ENCODE measurements around the gene PRKCSH. TPM values are rescaled to one million over a fixed set of nuclear protein-coding genes. Genes with fewer than 3 reads are reported as not detected.

Gene PRKCSH
- total RNA-seq, 4 donors from 2014 or later = 142 to 198 (median 178) TPM

DNA sequence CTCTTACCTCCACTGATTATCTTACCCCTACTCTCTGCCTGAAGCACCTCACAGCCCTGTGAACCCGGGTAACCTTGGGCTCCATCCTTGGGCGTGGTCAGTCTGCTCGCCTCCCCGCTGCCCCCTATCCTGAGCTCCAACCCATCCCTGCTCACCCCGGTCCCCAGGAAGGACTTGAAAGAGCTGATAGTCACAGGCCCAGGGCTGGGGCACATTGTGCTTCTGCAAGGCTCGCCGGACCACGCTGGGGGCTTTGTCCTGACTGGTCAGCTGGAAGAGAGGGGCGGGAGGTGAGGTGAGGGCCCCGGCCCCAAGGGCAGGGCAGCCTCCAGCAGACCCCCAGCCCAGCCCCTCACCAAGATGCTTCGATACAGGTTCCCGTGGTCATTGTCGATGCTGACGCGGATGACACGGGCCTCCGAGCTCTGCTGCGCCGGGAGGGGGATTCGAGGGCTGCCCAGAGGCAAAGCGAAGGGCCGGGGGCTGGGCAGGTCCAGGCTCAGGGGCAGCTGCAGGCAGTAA lies 38.3 kb upstream of the PRKCSH start:
- Histone ChIP-seq H3K9me3 (no peaks in the 10 kb centered on the region), H3K27me3 (no peaks in the 10 kb centered on the region), H3K27ac (no peak overlapping the region), H3K36me3 (peaks cover 36 to 37% of the 10 kb centered on the region in 2 donors), H3K4me1 (no peaks in the 10 kb centered on the region), H3K4me3 (replicated peaks in 1 of 3) (no peak overlapping the region)
- TF ChIP-seq, protein P1, sequence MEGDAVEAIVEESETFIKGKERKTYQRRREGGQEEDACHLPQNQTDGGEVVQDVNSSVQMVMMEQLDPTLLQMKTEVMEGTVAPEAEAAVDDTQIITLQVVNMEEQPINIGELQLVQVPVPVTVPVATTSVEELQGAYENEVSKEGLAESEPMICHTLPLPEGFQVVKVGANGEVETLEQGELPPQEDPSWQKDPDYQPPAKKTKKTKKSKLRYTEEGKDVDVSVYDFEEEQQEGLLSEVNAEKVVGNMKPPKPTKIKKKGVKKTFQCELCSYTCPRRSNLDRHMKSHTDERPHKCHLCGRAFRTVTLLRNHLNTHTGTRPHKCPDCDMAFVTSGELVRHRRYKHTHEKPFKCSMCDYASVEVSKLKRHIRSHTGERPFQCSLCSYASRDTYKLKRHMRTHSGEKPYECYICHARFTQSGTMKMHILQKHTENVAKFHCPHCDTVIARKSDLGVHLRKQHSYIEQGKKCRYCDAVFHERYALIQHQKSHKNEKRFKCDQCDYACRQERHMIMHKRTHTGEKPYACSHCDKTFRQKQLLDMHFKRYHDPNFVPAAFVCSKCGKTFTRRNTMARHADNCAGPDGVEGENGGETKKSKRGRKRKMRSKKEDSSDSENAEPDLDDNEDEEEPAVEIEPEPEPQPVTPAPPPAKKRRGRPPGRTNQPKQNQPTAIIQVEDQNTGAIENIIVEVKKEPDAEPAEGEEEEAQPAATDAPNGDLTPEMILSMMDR (IDR thresholded peaks at IDR 0.05) = no peak
- TF ChIP-seq POLR2A (IDR thresholded peaks at IDR 0.05) = no peak
- intact Hi-C loops (cut with DNase I) = no loop called here
- DNase-seq = no peak
- 89 to 92% methylated on average over 6 to 22 of the region's 22 CpGs for WGBS, 2 donors

DNA sequence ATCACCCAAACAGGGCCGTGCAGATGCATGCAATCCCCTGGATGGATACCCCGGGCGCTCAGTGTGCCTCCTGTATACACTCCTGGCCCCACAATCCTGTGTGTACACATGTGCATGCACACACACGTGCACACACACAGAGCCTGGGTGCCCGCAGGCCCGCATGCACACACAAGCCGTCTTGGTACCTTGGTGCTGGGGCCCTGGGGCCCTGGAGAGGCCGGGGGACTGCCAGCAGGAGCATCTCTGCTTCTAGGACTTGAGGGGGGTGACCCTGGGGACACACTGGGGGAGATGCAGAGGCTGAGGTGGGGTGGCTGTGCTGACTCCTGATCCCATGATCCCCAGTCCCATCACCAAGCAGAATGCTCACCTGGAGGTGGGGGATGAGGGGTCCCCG lies 35.8 kb upstream of the PRKCSH start:
- no peaks in the 10 kb centered on the region for H3K4me1 ChIP-seq
- intact Hi-C loops (cut with DNase I) = no loop called here
- no peaks in the 10 kb centered on the region for H3K27me3 ChIP-seq
- no peak overlapping the region for H3K4me3 ChIP-seq (replicated peaks in 1 of 3)
- H3K36me3 ChIP-seq = peaks cover 47 to 49% of the 10 kb centered on the region in 2 donors
- no peak overlapping the region for H3K27ac ChIP-seq
- H3K9me3 ChIP-seq = no peaks in the 10 kb centered on the region
- TF ChIP-seq, protein P1 (IDR thresholded peaks at IDR 0.05) = no peak
- TF ChIP-seq POLR2A (IDR thresholded peaks at IDR 0.05) = no peak
- DNase-seq = no peak
- 96% methylated on average over 5 to 7 of the region's 9 CpGs for WGBS, 2 donors

DNA sequence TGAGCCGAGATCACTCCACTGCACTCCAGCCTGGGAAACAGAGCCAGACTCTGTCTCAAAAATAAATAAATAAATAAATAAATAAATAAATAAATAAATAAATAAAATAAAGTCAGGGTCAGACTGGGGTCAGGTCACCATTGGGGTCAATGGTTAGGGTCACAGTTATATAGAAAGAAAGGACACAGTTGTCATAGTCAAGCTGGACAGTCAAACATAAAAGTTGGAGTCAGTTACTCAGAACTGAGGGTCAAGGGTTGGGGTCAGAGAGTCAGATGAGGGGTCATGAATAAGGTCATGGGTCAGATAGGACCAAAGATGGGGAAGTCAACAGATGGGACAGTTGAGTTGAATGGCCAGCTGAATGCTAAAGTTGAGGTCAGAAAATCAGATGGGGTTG lies 34.6 kb upstream of the PRKCSH start:
- intact Hi-C loops (cut with DNase I) = no loop called here
- TF ChIP-seq, protein P1 (IDR thresholded peaks at IDR 0.05) = no peak
- TF ChIP-seq POLR2A (IDR thresholded peaks at IDR 0.05) = no peak
- Histone ChIP-seq H3K4me3 (replicated peaks in 1 of 3) (no peak overlapping the region), H3K27ac (no peak overlapping the region), H3K9me3 (no peaks in the 10 kb centered on the region), H3K27me3 (no peaks in the 10 kb centered on the region), H3K4me1 (no peaks in the 10 kb centered on the region), H3K36me3 (peaks cover 47 to 51% of the 10 kb centered on the region in 2 donors)
- 90 to 97% methylated on average over 1 of the region's 1 CpG for WGBS, 2 donors
- DNase-seq = no peak

- TF ChIP-seq, protein P1 (IDR thresholded peaks at IDR 0.05) = no peak
- no peak for TF ChIP-seq POLR2A (IDR thresholded peaks at IDR 0.05)
- peaks cover 40 to 47% of the 10 kb centered on the region in 2 donors for H3K36me3 ChIP-seq
- WGBS, 2 donors = 85 to 90% methylated on average over 9 of the region's 9 CpGs
These were observed 33.5 kb upstream of the PRKCSH start for GRCh38 chr19:11401808-11402543.

GRCh38 chr19:11404588-11405222 lies 30.7 kb upstream of the PRKCSH start:
- no peak for TF ChIP-seq POLR2A (IDR thresholded peaks at IDR 0.05)
- TF ChIP-seq, protein P1 (IDR thresholded peaks at IDR 0.05) = no peak
- no peaks in the 10 kb centered on the region for H3K4me1 ChIP-seq
- 75 to 76% methylated on average over 9 of the region's 9 CpGs for WGBS, 2 donors
- no peaks in the 10 kb centered on the region for H3K9me3 ChIP-seq
- no peaks in the 10 kb centered on the region for H3K27me3 ChIP-seq
- H3K4me3 ChIP-seq (replicated peaks in 1 of 3) = no peak overlapping the region
- DNase-seq = no peak
- peaks cover 35 to 44% of the 10 kb centered on the region in 2 donors for H3K36me3 ChIP-seq
- intact Hi-C loops (cut with DNase I) = no loop called here
- no peak overlapping the region for H3K27ac ChIP-seq

More at GRCh38 chr19:11401808-11402543, 33.5 kb upstream of the PRKCSH start:
- H3K4me1 ChIP-seq = no peaks in the 10 kb centered on the region
- DNase-seq = no peak
- H3K4me3 ChIP-seq (replicated peaks in 1 of 3) = no peak overlapping the region
- intact Hi-C loops (cut with DNase I) = no loop called here
- H3K27ac ChIP-seq = no peak overlapping the region
- H3K9me3 ChIP-seq = no peaks in the 10 kb centered on the region
- no peaks in the 10 kb centered on the region for H3K27me3 ChIP-seq
